Gastrocnemius medialis (tissue), 4 donors: ENCODE results near the gene FAM13A.

ENCODE experiments used
- CTCF ChIP-seq, 5 experiments: fragments of 450-650 bp in 3 of 5; fragments of 200-600 bp in 2 of 5; sonication (generic) in 2 of 5; IDR thresholded peaks in 4 of 5; conservative IDR thresholded peaks in 1 of 5; 1 replicate in 4 of 5; 2 replicates in 1 of 5; pipeline ENCODE4 v1.5.1; 2016 to 2019; ENCODE audit warnings: antibody characterized with exemption in 5 of 5, mild to moderate bottlenecking in 3 of 5, moderate library complexity in 3 of 5
- POLR2A ChIP-seq, 2 donors: fragments of 450-650 bp; IDR thresholded peaks; one replicate each; pipeline ENCODE4 v1.6.1; 2017; ENCODE audit warnings: antibody characterized with exemption in 2 of 2, mild to moderate bottlenecking in 2 of 2, moderate library complexity in 2 of 2

GRCh38 chr4:88788895-88789294 is 268.1 kb downstream of the FAM13A start:
- TF ChIP-seq CTCF (IDR thresholded peaks at IDR 0.05 in 4 of 5, conservative IDR thresholded peaks at IDR 0.05 in 1 of 5) (no peak), POLR2A (IDR thresholded peaks at IDR 0.05) (no peak)
